HG02623 (cell line): ENCODE results near the gene CDC73.
"Not testable (repeated sequence)": the region's sequence is repeated elsewhere in the genome, so short reads cannot be mapped to it uniquely, and the experiment has no call there.

Experiments
- ATAC-seq: cut with Tn5 transposase; IDR thresholded peaks from one replicate; pipeline ENCODE4 v1.9.1; 2021; ENCODE audit warnings: moderate library complexity; ENCODE audit not compliant: unreplicated experiment

Gene CDC73

GRCh38 chr1:193281894-193282293 lies 160.1 kb downstream of the CDC73 start:
- no peak for ATAC-seq

GRCh38 chr1:193283016-193283415 lies 161.2 kb downstream of the CDC73 start:
- ATAC-seq: no peak

- ATAC-seq: no peak
Observed at GRCh38 chr1:193284219-193284618, 162.4 kb downstream of the CDC73 start.

GRCh38 chr1:193285641-193286040 lies 163.8 kb downstream of the CDC73 start:
- ATAC-seq: no peak

GRCh38 chr1:193288548-193289080 lies 166.8 kb downstream of the CDC73 start:
- ATAC-seq: not testable (repeated sequence)

GRCh38 chr1:193293726-193294125 lies 171.9 kb downstream of the CDC73 start:
- ATAC-seq: no peak

GRCh38 chr1:193299038-193299437 lies 177.2 kb downstream of the CDC73 start:
- peak; percentile 66 for ATAC-seq

- ATAC-seq: no peak
Observed at GRCh38 chr1:193301746-193302145, 179.9 kb downstream of the CDC73 start.

GRCh38 chr1:193303849-193304248 lies 182.0 kb downstream of the CDC73 start:
- no peak for ATAC-seq
